Lung (tissue), 12 donors: Measurements from ENCODE around the gene PTPRG. TPM values are rescaled to one million over a fixed set of nuclear protein-coding genes. Genes with fewer than 3 reads are reported as not detected.

ENCODE experiments used
- ATAC-seq: fragments of 200-7000 bp; cut with Tn5 transposase; one replicate; pipeline ENCODE4 v1.9.1; 2020; ENCODE audit warnings: moderate number of reproducible peaks; ENCODE audit not compliant: insufficient read depth, low FRiP score
- DNase-seq, 3 donors: peaks; one replicate each; pipeline ENCODE4 v3.0.0-alpha.2; 2013 to 2017
- H3K27ac ChIP-seq, 2 donors: one replicate each; pipeline ENCODE4 v1.5.1; 2013; ENCODE audit warnings: mild to moderate bottlenecking in 2 of 2, moderate library complexity in 2 of 2, control low read depth in 1 of 2, inconsistent platforms in 1 of 2, low read depth in 1 of 2, low read length in 1 of 2
- H3K27me3 ChIP-seq, 3 donors: one replicate each; pipeline ENCODE4 v1.5.1; 2013; ENCODE audit warnings: low read length in 2 of 3; ENCODE audit not compliant: control insufficient read depth in 3 of 3, insufficient read depth in 3 of 3
- H3K36me3 ChIP-seq, 4 donors: one replicate each; pipeline ENCODE4 v1.5.1; 2013; ENCODE audit warnings: low read length in 4 of 4, mild to moderate bottlenecking in 1 of 4, moderate library complexity in 1 of 4; ENCODE audit not compliant: control insufficient read depth in 4 of 4, insufficient read depth in 4 of 4
- H3K4me1 ChIP-seq, 5 donors: one replicate each; pipeline ENCODE4 v1.5.1; 2013; ENCODE audit warnings: low read length in 5 of 5, mild to moderate bottlenecking in 2 of 5, moderate library complexity in 1 of 5; ENCODE audit not compliant: control insufficient read depth in 5 of 5, insufficient read depth in 5 of 5
- H3K4me3 ChIP-seq: one replicate; pipeline ENCODE4 v1.5.1; 2013; ENCODE audit warnings: mild to moderate bottlenecking, control low read depth, moderate library complexity
- H3K9ac ChIP-seq, 2 donors: one replicate each; pipeline ENCODE4 v1.5.1; 2013; ENCODE audit warnings: low read length in 2 of 2, control low read depth in 1 of 2; ENCODE audit not compliant: insufficient read depth in 1 of 2
- H3K9me3 ChIP-seq, 4 donors: one replicate each; pipeline ENCODE4 v1.5.1; 2013; ENCODE audit warnings: low read length in 3 of 4, mild to moderate bottlenecking in 1 of 4, moderate library complexity in 1 of 4; ENCODE audit not compliant: control insufficient read depth in 4 of 4, insufficient read depth in 3 of 4
- CTCF ChIP-seq: IDR thresholded peaks from 2 replicates; pipeline ENCODE4 v1.5.1; 2012; ENCODE audit warnings: mild to moderate bottlenecking; ENCODE audit errors: control extremely low read depth, extremely low read depth
- WGBS, 2 donors: extraction: QIAGEN DNeasy Blood & Tissue Kit; methylation state at CpG; one replicate each; pipeline ENCODE4 v1.1.7; 2013; 5-methylcytosine and 5-hydroxymethylcytosine counted together
- polyA plus RNA-seq, 2 donors: library from polyadenylated mRNA; stranded (reverse); fragments of 200-250 nt; gene quantifications; one replicate each; pipeline ENCODE4 v1.2.1, GENCODE V29; 2013
- total RNA-seq, 2 donors: library from RNA; depleted of rRNA in 1 of 2; stranded (reverse); fragments of >200 nt in 1 of 2; gene quantifications; one replicate each; pipeline ENCODE4 v1.2.1, GENCODE V29; 2014 to 2021
- donor health status: control.
- donor health status: control.
- donor health status: Bipolar disorder and iron deficiency.
- donor health status: healthy.
- donor health status: DM: yes; HTN: yes; CAD: no.

The PTPRG gene
- total and polyA plus RNA-seq, 4 donors: 8.5 to 131 (median 75.9) TPM

DNA sequence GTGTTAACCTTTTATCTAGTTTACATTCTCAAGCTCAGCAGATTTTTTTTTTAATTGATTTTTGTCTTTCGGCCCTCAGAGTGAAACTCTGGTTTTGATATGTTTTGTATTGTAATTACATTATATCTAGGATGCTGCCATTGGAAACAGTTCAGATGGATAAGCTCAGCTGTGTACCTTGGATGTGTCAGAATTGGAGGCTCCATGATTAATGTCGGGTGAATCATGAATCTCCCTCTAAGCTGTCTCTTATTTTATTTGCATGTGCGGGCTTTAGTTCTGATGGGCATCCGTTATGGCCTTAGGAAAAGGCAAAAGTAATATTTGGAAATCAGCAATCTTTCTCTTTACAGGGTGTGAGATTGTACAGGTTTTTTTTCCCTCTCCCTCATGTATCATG is 4.2 kb downstream of the PTPRG start:
- Histone ChIP-seq H3K27ac (no peak overlapping the region), H3K27me3 (no peaks in the 10 kb centered on the region), H3K9me3 (no peaks in the 10 kb centered on the region), H3K36me3 (no peaks in the 10 kb centered on the region), H3K4me3 (no peak overlapping the region), H3K4me1 (peaks cover 5 to 29% (median 8%) of the 10 kb centered on the region in 5 donors), H3K9ac (no peak overlapping the region)
- DNase-seq: no peak
- no peak for TF ChIP-seq CTCF
- ATAC-seq: no peak
- 88 to 92% methylated on average over 4 of the region's 4 CpGs for WGBS, 2 donors

DNA sequence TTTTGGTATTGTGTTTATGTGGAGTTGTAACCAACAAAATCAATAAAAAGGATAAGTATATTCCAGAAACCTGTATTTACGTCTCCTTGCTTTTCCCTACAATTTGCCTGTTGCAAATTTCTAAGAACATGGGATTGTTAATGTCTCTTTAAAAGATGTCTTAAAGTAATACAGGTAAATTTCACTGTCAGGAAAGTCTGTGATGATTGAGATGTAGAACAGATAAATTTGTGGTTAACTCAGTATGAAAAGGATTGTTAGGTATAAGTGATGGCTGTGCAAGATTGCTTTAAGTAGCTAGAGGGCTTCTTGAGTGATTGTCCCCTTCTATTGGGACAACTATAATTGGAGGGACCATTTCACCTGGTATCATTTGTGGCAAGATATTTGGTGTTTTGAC is 6.8 kb downstream of the PTPRG start:
- WGBS, 2 donors: 91 to 94% methylated on average over 1 of the region's 1 CpG
- no peak for TF ChIP-seq CTCF
- H3K27ac ChIP-seq: no peak overlapping the region
- no peak overlapping the region for H3K9ac ChIP-seq
- H3K27me3 ChIP-seq: no peaks in the 10 kb centered on the region
- DNase-seq (no peak), ATAC-seq (no peak)
- no peaks in the 10 kb centered on the region for H3K36me3 ChIP-seq
- no peak overlapping the region for H3K4me3 ChIP-seq
- no peaks in the 10 kb centered on the region for H3K9me3 ChIP-seq
- peaks cover 5 to 29% (median 10%) of the 10 kb centered on the region in 5 donors for H3K4me1 ChIP-seq

GRCh38 chr3:61569856-61570580 is 8.6 kb downstream of the PTPRG start:
- peaks cover 0 to 2% (median 0%) of the 10 kb centered on the region in 4 donors for H3K9me3 ChIP-seq
- ATAC-seq (no peak), DNase-seq (no peak)
- no peak overlapping the region for H3K4me3 ChIP-seq
- H3K27ac ChIP-seq: no peak overlapping the region
- H3K27me3 ChIP-seq: no peaks in the 10 kb centered on the region
- peaks cover 0 to 22% (median 11%) of the 10 kb centered on the region in 5 donors for H3K4me1 ChIP-seq
- H3K36me3 ChIP-seq: no peaks in the 10 kb centered on the region
- no peak for TF ChIP-seq CTCF
- H3K9ac ChIP-seq: no peak overlapping the region
- 74 to 86% methylated on average over 2 of the region's 2 CpGs for WGBS, 2 donors
